ENCODE data around the gene ACADS.

- TF ChIP-seq, protein P1, sequence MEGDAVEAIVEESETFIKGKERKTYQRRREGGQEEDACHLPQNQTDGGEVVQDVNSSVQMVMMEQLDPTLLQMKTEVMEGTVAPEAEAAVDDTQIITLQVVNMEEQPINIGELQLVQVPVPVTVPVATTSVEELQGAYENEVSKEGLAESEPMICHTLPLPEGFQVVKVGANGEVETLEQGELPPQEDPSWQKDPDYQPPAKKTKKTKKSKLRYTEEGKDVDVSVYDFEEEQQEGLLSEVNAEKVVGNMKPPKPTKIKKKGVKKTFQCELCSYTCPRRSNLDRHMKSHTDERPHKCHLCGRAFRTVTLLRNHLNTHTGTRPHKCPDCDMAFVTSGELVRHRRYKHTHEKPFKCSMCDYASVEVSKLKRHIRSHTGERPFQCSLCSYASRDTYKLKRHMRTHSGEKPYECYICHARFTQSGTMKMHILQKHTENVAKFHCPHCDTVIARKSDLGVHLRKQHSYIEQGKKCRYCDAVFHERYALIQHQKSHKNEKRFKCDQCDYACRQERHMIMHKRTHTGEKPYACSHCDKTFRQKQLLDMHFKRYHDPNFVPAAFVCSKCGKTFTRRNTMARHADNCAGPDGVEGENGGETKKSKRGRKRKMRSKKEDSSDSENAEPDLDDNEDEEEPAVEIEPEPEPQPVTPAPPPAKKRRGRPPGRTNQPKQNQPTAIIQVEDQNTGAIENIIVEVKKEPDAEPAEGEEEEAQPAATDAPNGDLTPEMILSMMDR (IDR thresholded peaks at IDR 0.05): no peak
- no peak for TF ChIP-seq POLR2A (IDR thresholded peaks at IDR 0.05)
These were observed 45.5 kb downstream of the ACADS start for GRCh38 chr12:120771097-120771496.
